Measurements from ENCODE around the gene IL4I1. TPM values are rescaled to one million over a fixed set of nuclear protein-coding genes. Genes with fewer than 3 reads are reported as not detected.

Gene IL4I1
- total RNA-seq, 1 donor from 2014 or later = 42.3 TPM

DNA sequence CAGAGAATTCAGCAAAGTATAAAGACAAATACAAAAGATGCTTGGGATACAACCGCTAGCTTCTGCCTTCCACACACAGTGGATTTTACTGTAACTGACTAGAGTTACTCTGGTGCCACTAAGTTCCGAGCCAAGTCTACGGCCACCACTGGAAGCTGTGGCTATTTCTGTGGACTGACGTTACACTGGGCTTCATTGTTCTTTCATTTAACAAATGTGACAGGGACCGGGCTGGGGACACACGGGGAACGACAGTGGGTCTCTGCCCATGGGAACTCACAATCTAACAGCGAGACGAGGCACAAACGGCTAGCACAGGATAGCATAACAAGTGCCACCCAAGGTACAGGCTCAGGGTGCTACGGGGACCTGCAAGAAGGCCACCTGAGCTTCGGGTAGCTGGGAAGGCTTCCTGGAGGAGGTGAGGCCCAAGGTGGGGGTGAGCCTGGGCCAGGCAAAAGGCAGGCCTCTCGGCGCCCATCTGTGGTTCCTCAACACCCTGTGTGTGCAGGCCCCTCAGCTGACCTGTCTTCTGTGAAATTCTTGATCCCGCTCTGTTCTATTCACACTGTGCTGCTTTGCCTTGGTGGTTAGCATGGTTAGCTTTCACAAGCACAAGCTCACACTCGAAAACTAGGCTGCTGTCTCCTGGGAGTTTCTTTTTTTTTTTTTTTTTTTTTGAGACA is 10.3 kb upstream of the IL4I1 start:
- Mint-ChIP-seq H3K4me3 (ENCODE audit: low read depth) (no peak overlapping the region), H3K27ac (no peak overlapping the region), H3K36me3 (ENCODE audit: low read depth) (peaks cover 55% of the 10 kb centered on the region), H3K4me1 (ENCODE audit: low read depth) (peaks cover 32% of the 10 kb centered on the region), H3K9me3 (no peaks in the 10 kb centered on the region), H3K27me3 (ENCODE audit: low read depth) (no peaks in the 10 kb centered on the region)
- intact Hi-C loops (cut with micrococcal nuclease) = no loop called here
- DNase-seq (ENCODE audit: low spot score) = no peak

DNA sequence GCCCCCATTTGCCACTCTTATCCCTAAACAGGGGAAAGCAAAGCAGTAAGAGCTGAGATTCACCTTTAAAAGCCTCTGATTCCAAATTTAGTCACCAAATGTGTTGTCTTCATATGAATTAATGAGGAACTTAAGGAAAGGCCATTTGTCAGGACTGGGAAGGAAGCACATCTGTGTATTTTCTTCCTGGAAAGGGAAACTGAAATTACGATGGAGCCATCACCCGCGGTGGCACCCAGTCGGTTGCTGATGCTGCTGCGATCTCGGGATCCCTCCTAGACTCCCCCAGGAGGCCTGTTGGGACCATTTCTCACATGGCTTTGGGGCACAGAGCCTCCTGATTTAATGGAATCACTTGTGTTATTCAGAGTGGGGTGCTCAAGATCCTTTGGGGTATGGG is 7.4 kb upstream of the IL4I1 start:
- Mint-ChIP-seq H3K27me3 (ENCODE audit: low read depth) (no peaks in the 10 kb centered on the region), H3K4me1 (ENCODE audit: low read depth) (peaks cover 18% of the 10 kb centered on the region), H3K27ac (peak overlapping the region; percentile 52), H3K4me3 (ENCODE audit: low read depth) (no peak overlapping the region), H3K9me3 (no peaks in the 10 kb centered on the region), H3K36me3 (ENCODE audit: low read depth) (peaks cover 36% of the 10 kb centered on the region)
- DNase-seq (ENCODE audit: low spot score) = no peak
- intact Hi-C loops (cut with micrococcal nuclease) = no loop called here

DNA sequence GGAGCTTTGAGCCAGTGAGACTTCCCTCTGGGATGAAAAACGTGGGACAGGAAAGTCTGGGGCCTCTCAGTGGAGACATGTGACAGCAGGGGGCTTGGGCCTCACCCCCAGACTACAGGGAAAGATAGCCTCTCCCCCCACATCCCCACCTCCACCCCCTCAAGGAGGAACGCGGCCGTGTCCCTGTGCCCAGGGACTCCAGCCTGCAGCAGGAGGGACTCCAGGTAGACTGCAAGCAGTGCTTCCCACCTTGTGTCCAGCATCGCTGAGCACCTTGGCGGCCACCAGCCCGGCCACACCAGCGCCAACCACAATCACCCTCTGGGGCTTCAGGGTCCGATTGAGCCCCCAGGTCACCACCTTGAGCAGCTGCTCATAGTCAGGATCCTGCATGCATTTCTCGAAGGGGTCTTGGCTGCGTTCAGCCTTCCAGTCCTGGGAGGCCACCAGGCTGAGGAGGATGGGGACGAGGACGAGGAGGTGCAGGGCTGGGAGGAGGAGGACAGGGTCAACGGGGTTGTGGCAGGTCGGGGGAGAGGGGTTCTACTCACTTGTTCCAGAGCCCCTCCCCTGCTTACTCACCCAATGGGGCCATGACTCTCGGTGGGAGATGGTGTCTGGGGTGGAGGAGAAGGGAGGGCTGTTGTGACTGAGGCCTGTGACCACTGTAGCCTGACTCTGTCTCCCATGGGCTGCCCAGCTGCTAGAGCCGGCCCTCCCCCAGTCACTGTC is 955 bp downstream of the IL4I1 start:
- DNase-seq (ENCODE audit: low spot score) = no peak
- H3K27ac Mint-ChIP-seq = peak overlapping the region; percentile 98
- H3K9me3 Mint-ChIP-seq = no peaks in the 10 kb centered on the region
- intact Hi-C loops (cut with micrococcal nuclease) = loop anchor here (2.0 kb wide), 2 partner anchors 15 to 33 kb away; partner anchors contain the start of genes ATF5 and NUP62
- peak overlapping the region; percentile 73 for H3K4me3 Mint-ChIP-seq (ENCODE audit: low read depth)
- H3K4me1 Mint-ChIP-seq (ENCODE audit: low read depth) = peaks cover 30% of the 10 kb centered on the region
- peaks cover 6% of the 10 kb centered on the region for H3K36me3 Mint-ChIP-seq (ENCODE audit: low read depth)
- H3K27me3 Mint-ChIP-seq (ENCODE audit: low read depth) = no peaks in the 10 kb centered on the region

DNA sequence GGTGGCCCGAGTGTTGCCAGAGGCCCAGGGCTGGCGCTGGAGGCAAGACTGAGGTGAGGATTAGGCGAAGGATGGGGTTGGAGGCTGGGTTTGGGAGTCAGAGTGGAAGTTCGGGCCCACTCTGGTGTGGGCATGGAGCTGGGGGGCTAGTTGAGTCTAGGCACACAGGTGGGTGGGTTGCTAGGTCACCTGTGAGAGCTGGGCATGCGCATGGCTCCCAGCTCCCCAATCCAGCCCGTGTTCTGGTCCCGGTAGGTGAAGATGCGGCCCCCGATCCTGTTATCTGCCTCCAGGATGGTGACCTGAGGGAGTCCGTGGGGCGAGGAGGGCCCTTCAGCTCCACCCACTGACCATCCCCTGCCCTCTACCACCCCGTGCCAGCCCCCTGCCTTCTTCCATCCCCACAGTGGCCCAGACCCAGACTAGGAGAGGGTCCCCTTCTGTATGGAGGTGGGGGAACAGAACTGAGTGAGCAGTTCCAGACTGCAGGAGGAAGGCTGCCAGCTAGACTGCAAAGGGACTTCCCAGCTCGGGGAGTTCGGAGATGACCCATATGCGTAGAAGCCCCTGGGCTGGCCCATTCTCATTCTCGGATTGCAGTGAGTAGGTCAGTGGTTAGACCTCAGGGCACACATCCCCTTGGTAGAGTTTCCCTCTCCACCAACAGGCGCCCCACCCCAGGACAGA is 1.7 kb downstream of the IL4I1 start:
- no peaks in the 10 kb centered on the region for H3K9me3 Mint-ChIP-seq
- peaks cover 31% of the 10 kb centered on the region for H3K4me1 Mint-ChIP-seq (ENCODE audit: low read depth)
- H3K4me3 Mint-ChIP-seq (ENCODE audit: low read depth) = peak overlapping the region; percentile 73
- no peaks in the 10 kb centered on the region for H3K27me3 Mint-ChIP-seq (ENCODE audit: low read depth)
- intact Hi-C loops (cut with micrococcal nuclease) = no loop called here
- DNase-seq (ENCODE audit: low spot score) = no peak
- peak overlapping the region; percentile 87 for H3K27ac Mint-ChIP-seq
- peaks cover 9% of the 10 kb centered on the region for H3K36me3 Mint-ChIP-seq (ENCODE audit: low read depth)

DNA sequence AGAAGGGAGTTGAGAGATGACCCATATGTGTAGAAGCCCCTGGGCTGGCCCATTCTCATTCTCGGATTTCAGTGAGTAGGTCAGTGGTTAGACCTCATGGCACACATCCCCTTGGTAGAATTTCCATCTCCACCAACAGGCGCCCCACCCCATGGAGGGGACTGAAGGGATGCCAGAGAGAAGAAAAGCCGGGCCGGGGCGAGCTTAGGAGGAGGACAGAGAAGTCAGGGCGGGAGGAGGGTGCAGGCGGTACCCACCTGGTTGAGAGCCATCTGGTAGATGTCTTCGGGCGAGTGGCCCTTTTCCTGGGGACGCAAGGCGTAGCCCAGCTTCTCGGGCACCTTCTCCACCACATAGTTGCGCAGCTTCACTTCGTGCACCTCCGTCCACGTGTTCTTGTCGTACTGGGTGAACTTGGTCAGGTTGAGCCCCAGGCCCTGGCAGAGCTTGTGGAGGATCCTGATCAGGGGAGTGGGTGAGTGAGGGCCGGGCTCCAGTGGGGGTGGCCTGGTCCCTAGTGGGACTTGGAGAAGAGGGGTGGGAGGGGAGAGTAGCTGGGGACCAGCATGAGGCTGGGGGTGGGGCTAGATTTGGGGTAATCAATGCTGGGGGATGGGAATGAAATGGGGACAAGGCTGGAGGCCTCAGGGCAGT is 2.5 kb downstream of the IL4I1 start:
- Mint-ChIP-seq H3K27ac (peak overlapping the region; percentile 54), H3K4me1 (ENCODE audit: low read depth) (peaks cover 34% of the 10 kb centered on the region)
- intact Hi-C loops (cut with micrococcal nuclease) = no loop called here

DNA sequence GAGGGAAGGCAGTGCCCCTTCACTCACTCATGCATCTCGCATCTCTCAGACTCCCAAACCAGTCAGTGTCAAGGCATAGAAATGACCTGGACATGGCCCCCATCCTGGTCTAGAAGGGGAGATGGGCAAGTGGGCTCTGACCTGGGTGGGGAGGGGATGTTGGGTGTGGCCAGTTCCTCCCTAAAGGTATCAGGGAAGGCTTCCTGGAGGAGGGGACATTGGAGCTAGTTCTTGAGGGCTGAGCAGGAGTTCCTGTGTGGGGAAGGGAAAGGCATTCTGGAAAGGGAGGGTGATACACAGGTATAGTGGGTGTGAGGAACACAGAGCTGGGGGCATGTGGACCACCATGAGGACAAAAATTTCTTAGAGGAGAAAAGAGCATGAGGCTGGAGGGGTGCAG is 4.0 kb downstream of the IL4I1 start:
- no peaks in the 10 kb centered on the region for H3K27me3 Mint-ChIP-seq (ENCODE audit: low read depth)
- no peak overlapping the region for H3K4me3 Mint-ChIP-seq (ENCODE audit: low read depth)
- intact Hi-C loops (cut with micrococcal nuclease) = no loop called here
- peaks cover 24% of the 10 kb centered on the region for H3K36me3 Mint-ChIP-seq (ENCODE audit: low read depth)
- peak overlapping the region; percentile 51 for H3K27ac Mint-ChIP-seq
- no peaks in the 10 kb centered on the region for H3K9me3 Mint-ChIP-seq
- DNase-seq (ENCODE audit: low spot score) = no peak
- H3K4me1 Mint-ChIP-seq (ENCODE audit: low read depth) = peaks cover 31% of the 10 kb centered on the region

More for the DNA sequence above, 2.5 kb downstream of the IL4I1 start:
- Mint-ChIP-seq H3K9me3 (no peaks in the 10 kb centered on the region), H3K36me3 (ENCODE audit: low read depth) (peaks cover 17% of the 10 kb centered on the region), H3K4me3 (ENCODE audit: low read depth) (peak overlapping the region; percentile 24), H3K27me3 (ENCODE audit: low read depth) (no peaks in the 10 kb centered on the region)
- DNase-seq (ENCODE audit: low spot score) = no peak

DNA sequence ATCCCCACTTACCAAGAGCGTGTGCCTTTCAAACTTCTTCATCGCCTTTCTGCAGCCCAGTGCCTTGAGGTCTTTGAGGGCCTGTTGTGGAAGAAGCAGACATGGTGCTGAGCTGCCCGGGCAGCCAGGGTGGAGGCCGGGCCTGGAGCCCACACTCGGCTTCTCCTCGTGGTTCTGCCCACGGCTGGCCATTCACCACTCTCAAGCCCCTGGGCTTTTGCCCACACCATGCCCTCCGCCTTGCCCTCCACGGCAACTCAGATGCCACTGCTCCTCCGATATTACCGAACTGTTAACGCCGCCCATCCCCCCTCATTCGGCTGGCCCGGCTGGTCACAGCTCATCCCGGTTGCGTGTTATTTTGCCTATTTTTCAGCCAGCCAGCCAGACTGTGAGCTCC is 5.3 kb downstream of the IL4I1 start:
- Mint-ChIP-seq H3K27me3 (ENCODE audit: low read depth) (no peaks in the 10 kb centered on the region), H3K4me1 (ENCODE audit: low read depth) (peaks cover 19% of the 10 kb centered on the region), H3K36me3 (ENCODE audit: low read depth) (peaks cover 23% of the 10 kb centered on the region), H3K4me3 (ENCODE audit: low read depth) (peak overlapping the region; percentile 1), H3K27ac (no peak overlapping the region), H3K9me3 (no peaks in the 10 kb centered on the region)
- no peak for DNase-seq (ENCODE audit: low spot score)
- intact Hi-C loops (cut with micrococcal nuclease) = no loop called here

DNA sequence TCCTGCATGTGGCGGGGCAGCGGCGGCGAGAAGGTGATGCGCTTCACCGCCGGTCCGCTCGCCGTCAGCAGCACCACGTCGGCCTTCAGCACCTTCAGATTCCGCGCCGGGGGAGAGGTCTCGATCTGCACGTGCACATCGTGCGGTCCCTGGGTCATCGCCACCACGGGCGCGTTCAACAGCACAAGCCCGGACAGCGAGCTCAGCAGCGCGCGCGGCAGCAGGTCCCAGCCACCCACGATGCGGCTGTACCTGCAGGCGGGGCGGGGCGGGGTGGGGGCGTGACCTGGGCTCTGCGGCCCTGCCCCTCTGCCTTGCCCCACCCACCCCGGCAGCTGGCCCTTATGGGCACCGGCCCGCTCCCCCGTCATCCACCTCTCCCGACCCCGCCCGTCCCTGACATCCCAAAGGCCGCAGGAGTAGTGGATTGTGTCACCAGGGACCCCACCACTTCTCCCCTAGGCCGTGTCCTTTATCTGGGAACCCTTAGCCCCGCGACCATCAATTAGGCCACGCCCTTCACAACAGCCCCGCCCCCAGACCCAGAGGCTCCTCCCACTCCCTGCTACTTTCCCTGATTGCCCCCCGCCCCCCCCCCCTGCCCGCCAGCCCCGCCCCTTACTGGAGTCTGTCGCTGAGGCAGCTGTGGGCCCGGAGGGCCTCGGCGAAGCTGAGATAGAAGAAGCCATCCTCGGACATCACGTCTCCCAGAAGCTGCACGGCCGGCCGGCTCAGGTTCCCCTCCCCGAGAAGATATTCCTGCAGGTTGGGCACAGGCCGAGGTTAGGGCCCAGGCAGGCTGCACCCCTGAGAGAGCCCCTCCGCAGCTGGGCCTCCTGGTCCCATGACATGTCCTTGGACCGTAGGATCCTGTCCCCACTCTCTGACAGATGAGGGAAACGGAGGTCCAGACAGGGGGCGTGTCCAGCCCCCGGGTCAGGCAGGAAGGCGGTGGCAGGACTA is 6.1 kb downstream of the IL4I1 start:
- Mint-ChIP-seq H3K36me3 (ENCODE audit: low read depth) (peaks cover 27% of the 10 kb centered on the region), H3K27ac (no peak overlapping the region), H3K4me3 (ENCODE audit: low read depth) (peak overlapping the region; percentile 73), H3K4me1 (ENCODE audit: low read depth) (peaks cover 15% of the 10 kb centered on the region), H3K9me3 (no peaks in the 10 kb centered on the region), H3K27me3 (ENCODE audit: low read depth) (no peaks in the 10 kb centered on the region)
- peak; percentile 28 for DNase-seq (ENCODE audit: low spot score)
- intact Hi-C loops (cut with micrococcal nuclease) = no loop called here

DNA sequence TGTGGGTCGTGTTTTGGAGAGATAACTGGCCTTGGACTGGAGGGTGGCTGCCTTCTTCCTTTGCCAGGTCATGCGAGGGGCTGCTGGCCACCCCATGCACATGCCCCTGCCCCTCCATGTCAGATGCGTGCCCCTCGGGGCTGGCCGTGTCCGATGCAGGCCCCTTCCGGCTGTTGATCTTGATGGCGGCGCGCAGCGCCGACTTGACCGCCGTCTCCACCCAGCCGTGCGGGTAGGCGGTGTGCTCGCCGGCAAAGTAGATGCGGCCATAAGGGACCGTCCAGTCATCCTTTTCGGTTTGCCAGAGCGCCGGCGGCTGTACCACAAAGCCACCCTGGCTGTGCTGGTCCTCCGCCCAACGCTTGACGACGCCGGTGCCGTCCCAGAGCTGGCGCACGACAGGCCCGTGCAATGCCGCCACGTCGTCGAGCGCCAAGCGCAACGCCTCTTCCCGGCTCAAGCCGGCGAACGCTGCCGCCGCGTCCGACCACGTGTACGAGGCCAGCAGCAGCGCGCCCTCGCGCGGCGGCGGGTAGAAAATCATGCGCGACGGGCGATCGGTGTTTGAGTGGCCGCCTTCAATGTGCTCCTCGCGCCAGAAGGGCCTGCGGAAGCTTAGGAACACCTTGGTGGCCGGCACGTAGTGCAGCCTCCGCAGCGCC is 6.9 kb downstream of the IL4I1 start:
- intact Hi-C loops (cut with micrococcal nuclease) = no loop called here
- Mint-ChIP-seq H3K27me3 (ENCODE audit: low read depth) (no peaks in the 10 kb centered on the region), H3K36me3 (ENCODE audit: low read depth) (peaks cover 32% of the 10 kb centered on the region), H3K27ac (no peak overlapping the region), H3K4me3 (ENCODE audit: low read depth) (peak overlapping the region; percentile 73), H3K4me1 (ENCODE audit: low read depth) (peaks cover 11% of the 10 kb centered on the region), H3K9me3 (no peaks in the 10 kb centered on the region)
- DNase-seq (ENCODE audit: low spot score) = peak; percentile 75

DNA sequence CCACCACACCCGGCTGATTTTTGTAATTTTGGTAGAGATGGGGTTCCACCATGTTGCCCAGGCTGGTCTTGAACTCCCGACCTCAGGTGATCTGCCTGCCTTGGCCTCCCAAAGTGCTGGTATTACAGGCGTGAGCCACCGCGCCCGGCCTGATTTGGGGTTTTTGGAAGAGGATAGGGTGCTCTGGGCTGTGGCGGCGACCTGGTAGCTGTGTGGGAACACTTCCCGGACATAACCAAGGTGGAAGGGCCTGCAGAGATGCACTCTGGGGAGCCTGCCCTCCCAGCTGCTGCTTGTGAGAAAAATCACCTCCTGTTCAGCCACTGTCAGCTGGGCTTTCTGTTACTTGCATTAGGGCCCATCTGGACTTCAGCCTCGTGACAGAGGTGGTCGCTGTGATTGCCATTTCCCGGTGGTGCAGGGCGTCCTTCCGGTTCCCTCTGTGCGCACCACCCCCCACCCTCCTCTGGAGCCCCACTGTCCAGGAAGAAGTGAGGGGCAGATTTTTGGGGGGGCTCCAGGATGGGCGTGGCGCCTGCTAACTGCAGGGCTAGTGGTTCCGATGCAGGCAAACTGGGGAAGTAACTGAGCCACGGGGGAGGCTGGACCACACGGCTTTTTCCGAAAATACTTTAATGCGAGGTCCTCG is 7.5 kb downstream of the IL4I1 start:
- no peak overlapping the region for H3K27ac Mint-ChIP-seq

DNA sequence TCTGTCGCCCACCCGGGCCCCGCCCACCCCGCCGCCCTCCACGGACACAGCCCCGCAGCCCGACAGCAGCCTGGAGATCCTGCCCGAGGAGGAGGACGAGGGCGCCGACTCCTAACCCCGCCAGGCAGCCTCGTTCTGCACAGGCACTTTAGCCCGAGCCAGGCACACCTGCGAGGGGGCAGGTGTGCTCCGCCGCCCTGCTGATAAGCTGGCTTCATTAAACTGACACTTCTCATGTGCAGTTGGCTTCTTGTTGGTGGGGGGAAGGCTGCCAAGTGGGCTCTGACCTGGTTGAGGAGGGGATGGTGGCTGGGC is 8.2 kb downstream of the IL4I1 start:
- no peak for DNase-seq (ENCODE audit: low spot score)
- intact Hi-C loops (cut with micrococcal nuclease) = no loop called here
- no peak overlapping the region for H3K4me3 Mint-ChIP-seq (ENCODE audit: low read depth)
- no peaks in the 10 kb centered on the region for H3K9me3 Mint-ChIP-seq
- H3K27me3 Mint-ChIP-seq (ENCODE audit: low read depth) = no peaks in the 10 kb centered on the region
- peaks cover 11% of the 10 kb centered on the region for H3K4me1 Mint-ChIP-seq (ENCODE audit: low read depth)
- H3K27ac Mint-ChIP-seq = no peak overlapping the region
- H3K36me3 Mint-ChIP-seq (ENCODE audit: low read depth) = peaks cover 43% of the 10 kb centered on the region

More for the DNA sequence above, 7.5 kb downstream of the IL4I1 start:
- Mint-ChIP-seq H3K9me3 (no peaks in the 10 kb centered on the region), H3K27me3 (ENCODE audit: low read depth) (no peaks in the 10 kb centered on the region), H3K36me3 (ENCODE audit: low read depth) (peaks cover 39% of the 10 kb centered on the region), H3K4me1 (ENCODE audit: low read depth) (peaks cover 11% of the 10 kb centered on the region), H3K4me3 (ENCODE audit: low read depth) (peak overlapping the region; percentile 5)
- no peak for DNase-seq (ENCODE audit: low spot score)
- intact Hi-C loops (cut with micrococcal nuclease) = no loop called here

All from activated T-helper 2 cell treated with anti-CD3 and anti-CD28 coated beads, Interferon-gamma antibody, Interleukin-2, Interleukin-4, amounts not matched to agents 10 μg/mL and 5 μg/mL and 100 μg/mL, durations not matched to agents 14 hours and 24 hours and 36 hours (primary cell).